Neural cell (in vitro differentiated cells): ENCODE data around the gene BORCS5. TPM values are rescaled to one million over a fixed set of nuclear protein-coding genes. Genes with fewer than 3 reads are reported as not detected.

Experiments
- H2AFZ ChIP-seq: fragments of 200-600, 300-800 bp; sonication (generic), shearing (Covaris generic); 2 replicates; pipeline ENCODE4 v1.6.0; 2014; ENCODE audit warnings: low read depth, mild to moderate bottlenecking, antibody characterized with exemption, low read length, moderate library complexity
- H3F3A ChIP-seq: fragments of 200-600 bp; shearing (Covaris generic); 2 replicates; pipeline ENCODE4 v1.6.1; 2016; ENCODE audit warnings: mild to moderate bottlenecking, moderate library complexity, mixed read lengths, antibody characterized with exemption, low read length; ENCODE audit not compliant: insufficient read depth, poor library complexity, severe bottlenecking
- H3K27ac ChIP-seq: fragments of 200-600, 300-800 bp; sonication (generic), shearing (Covaris generic); 2 replicates; pipeline ENCODE4 v1.5.1; 2014; ENCODE audit warnings: mild to moderate bottlenecking, low read length, moderate library complexity
- H3K27me3 ChIP-seq: fragments of 300-800, 200-600 bp; sonication (generic), shearing (Covaris generic); 2 replicates; pipeline ENCODE4 v1.6.0; 2014; ENCODE audit warnings: mild to moderate bottlenecking, low read depth, low read length, moderate library complexity; ENCODE audit not compliant: insufficient read depth
- H3K36me3 ChIP-seq: fragments of 300-800, 200-600 bp; sonication (generic), shearing (Covaris generic); 2 replicates; pipeline ENCODE4 v1.5.1; 2014; ENCODE audit warnings: mild to moderate bottlenecking, antibody characterized with exemption, low read length, moderate library complexity; ENCODE audit not compliant: insufficient read depth
- H3K4me2 ChIP-seq: fragments of 300-800, 200-600 bp; sonication (generic), shearing (Covaris generic); 2 replicates; pipeline ENCODE4 v1.6.0; 2014; ENCODE audit warnings: mild to moderate bottlenecking, low read length
- H3K4me3 ChIP-seq: fragments of 300-800, 200-600 bp; sonication (generic), shearing (Covaris generic); 2 replicates; pipeline ENCODE4 v1.5.1; 2014; ENCODE audit warnings: mild to moderate bottlenecking, low read length, moderate library complexity
- H3K79me2 ChIP-seq: fragments of 200-600 bp; shearing (Covaris generic); replicated peaks from 2 replicates; pipeline ENCODE4 v1.6.0; 2014; ENCODE audit warnings: mild to moderate bottlenecking, low read length, moderate library complexity; ENCODE audit not compliant: insufficient read depth
- H3K9ac ChIP-seq: fragments of 300-800, 200-600 bp; sonication (generic), shearing (Covaris generic); 2 replicates; pipeline ENCODE4 v1.6.1; 2016; ENCODE audit warnings: mild to moderate bottlenecking, low read length, mixed read lengths
- H3K9me2 ChIP-seq: fragments of 200-600 bp; shearing (Covaris generic); 2 replicates; pipeline ENCODE4 v1.6.1; 2016; ENCODE audit warnings: mild to moderate bottlenecking, low read length, mixed read lengths; ENCODE audit not compliant: insufficient read depth
- H3K9me3 ChIP-seq: fragments of 200-600, 300-800 bp; sonication (generic), shearing (Covaris generic); 2 replicates; pipeline ENCODE4 v1.6.1; 2016; ENCODE audit warnings: mild to moderate bottlenecking, mixed run types, low read length, moderate library complexity, mixed read lengths
- H4K20me1 ChIP-seq: fragments of 200-600 bp; shearing (Covaris generic); 2 replicates; pipeline ENCODE4 v1.6.1; 2016; ENCODE audit warnings: mild to moderate bottlenecking, mixed run types; ENCODE audit not compliant: insufficient read depth
- CTCF ChIP-seq: fragments of 450-650 bp; IDR thresholded peaks from 2 replicates; pipeline ENCODE4 v1.5.1; 2014; ENCODE audit warnings: antibody characterized with exemption, mild to moderate bottlenecking, moderate library complexity; ENCODE audit not compliant: poor library complexity, severe bottlenecking
- EP300 ChIP-seq: fragments of 450-650 bp; conservative IDR thresholded peaks from 2 replicates; pipeline ENCODE4 v1.6.1; 2014; ENCODE audit warnings: antibody characterized with exemption, mild to moderate bottlenecking, moderate library complexity; ENCODE audit not compliant: poor library complexity, severe bottlenecking
- EZH2 ChIP-seq: fragments of 200-600, 300-800 bp; shearing (Covaris generic), sonication (generic); IDR thresholded peaks from 2 replicates; pipeline ENCODE4 v1.6.1; 2014; ENCODE audit warnings: antibody characterized with exemption, low read length, borderline replicate concordance, mild to moderate bottlenecking; ENCODE audit not compliant: insufficient read depth, poor library complexity, severe bottlenecking
- MXI1 ChIP-seq: fragments of 450-650 bp; conservative IDR thresholded peaks from 2 replicates; pipeline ENCODE4 v1.6.1; 2014; ENCODE audit warnings: antibody characterized with exemption, mild to moderate bottlenecking; ENCODE audit not compliant: poor library complexity, severe bottlenecking
- POLR2AphosphoS5 ChIP-seq: IDR thresholded peaks from 2 replicates; pipeline ENCODE4 v1.6.1; 2012
- RAD21 ChIP-seq: fragments of 450-650 bp; conservative IDR thresholded peaks from 2 replicates; pipeline ENCODE4 v1.6.1; 2014; ENCODE audit warnings: antibody characterized with exemption, mild to moderate bottlenecking, moderate library complexity
- REST ChIP-seq: IDR thresholded peaks from 2 replicates; pipeline ENCODE4 v1.6.1; 2012; ENCODE audit warnings: borderline replicate concordance
- SMC3 ChIP-seq: fragments of 450-650 bp; conservative IDR thresholded peaks from 2 replicates; pipeline ENCODE4 v1.6.1; 2014; ENCODE audit warnings: antibody characterized with exemption, mild to moderate bottlenecking, moderate library complexity; ENCODE audit not compliant: poor library complexity
- polyA plus RNA-seq: library from polyadenylated mRNA; depleted of rRNA; stranded (reverse); fragments of >200 nt; gene quantifications from 2 replicates; pipeline ENCODE4 v1.2.3, GENCODE V29; 2014

Gene BORCS5
- polyA plus RNA-seq, 1 donor from 2014 or later, result 14.2 TPM

- H3K9ac ChIP-seq, result no peak overlapping the region
- no peak overlapping the region for H3K27ac ChIP-seq
- H3K9me2 ChIP-seq, result no peaks in the 10 kb centered on the region
- H3K79me2 ChIP-seq, result no peaks in the 10 kb centered on the region
- no peak for TF ChIP-seq EP300
- no peak for TF ChIP-seq CTCF
- no peak for TF ChIP-seq RAD21
- no peak for TF ChIP-seq MXI1
- no peak for TF ChIP-seq POLR2AphosphoS5
- no peak for TF ChIP-seq EZH2
- TF ChIP-seq REST, result no peak
- TF ChIP-seq SMC3, result no peak
- H4K20me1 ChIP-seq, result no peaks in the 10 kb centered on the region
- no peak overlapping the region for H3K4me3 ChIP-seq
- H3K4me2 ChIP-seq, result no peak overlapping the region
- no peaks in the 10 kb centered on the region for H3K36me3 ChIP-seq
- no peak overlapping the region for H2AFZ ChIP-seq
- no peaks in the 10 kb centered on the region for H3K27me3 ChIP-seq
- no peaks in the 10 kb centered on the region for H3F3A ChIP-seq
- H3K9me3 ChIP-seq, result no peaks in the 10 kb centered on the region
Observed at GRCh38 chr12:12441843-12442461, 85.1 kb downstream of the BORCS5 start.

- Histone ChIP-seq H3K4me2 (no peak overlapping the region), H3F3A (no peaks in the 10 kb centered on the region), H2AFZ (no peak overlapping the region), H3K27me3 (no peaks in the 10 kb centered on the region), H3K9ac (no peak overlapping the region), H3K79me2 (no peaks in the 10 kb centered on the region), H3K9me3 (no peaks in the 10 kb centered on the region), H3K4me3 (no peak overlapping the region), H3K27ac (no peak overlapping the region), H4K20me1 (no peaks in the 10 kb centered on the region), H3K36me3 (no peaks in the 10 kb centered on the region), H3K9me2 (no peaks in the 10 kb centered on the region)
- no peak for TF ChIP-seq POLR2AphosphoS5
Observed at GRCh38 chr12:12442548-12443071, 85.7 kb downstream of the BORCS5 start.
